Body of pancreas (tissue), 4 donors: ENCODE results near the gene SREBF1. TPM values are rescaled to one million over a fixed set of nuclear protein-coding genes. Genes with fewer than 3 reads are reported as not detected.

Experiments
- ATAC-seq: fragments of 150-250 bp; one replicate; pipeline ENCODE4 v1.9.1; 2016
- DNase-seq, 4 donors: peaks; one replicate each; pipeline ENCODE4 v3.0.0-alpha.2; 2019
- H3K27ac ChIP-seq, 4 donors: fragments of 200-600 bp; sonication (generic); 1 replicate in 3 of 4; 2 replicates in 1 of 4; pipeline versions ENCODE4 v1.5.1 to v1.6.1; 2016 to 2019; ENCODE audit warnings: mild to moderate bottlenecking in 1 of 4, mixed read lengths in 1 of 4, moderate library complexity in 1 of 4
- H3K27me3 ChIP-seq, 2 donors: fragments of 200-600 bp; sonication (generic); one replicate each; pipeline ENCODE4 v1.6.0; 2016; ENCODE audit warnings: mild to moderate bottlenecking in 1 of 2
- H3K36me3 ChIP-seq, 2 donors: fragments of 200-600 bp; sonication (generic); replicated peaks in 1 of 2; 2 replicates each; pipeline ENCODE4 v1.5.1; 2016; ENCODE audit warnings: low read depth in 2 of 2; ENCODE audit not compliant: insufficient read depth in 1 of 2
- H3K4me1 ChIP-seq: fragments of 200-600 bp; sonication (generic); one replicate; pipeline ENCODE4 v1.6.0; 2016
- H3K4me3 ChIP-seq, 2 donors: fragments of 200-600 bp; sonication (generic); 1 replicate in 1 of 2; 2 replicates in 1 of 2; pipeline ENCODE4 v1.5.1; 2016 to 2019
- H3K9me3 ChIP-seq, 3 donors: fragments of 200-600 bp; sonication (generic); 1 replicate in 2 of 3; 2 replicates in 1 of 3; pipeline ENCODE4 v1.5.1; 2016
- POLR2A ChIP-seq, 3 donors: fragments of 450-650 bp; IDR thresholded peaks; one replicate each; pipeline ENCODE4 v1.6.1; 2016; ENCODE audit warnings: antibody characterized with exemption in 3 of 3, mild to moderate bottlenecking in 2 of 3
- WGBS, 2 donors: methylation state at CpG; one replicate each; pipeline ENCODE4 v1.1.5; 2017; 5-methylcytosine and 5-hydroxymethylcytosine counted together
- intact Hi-C: fragments of 100-400 bp; cut with DNase I; formaldehyde crosslinking; loops from one replicate; pipeline ENCODE4 v1.15.1; 2023
- total RNA-seq, 2 donors: library from RNA; depleted of rRNA; stranded (reverse); fragments of >200 nt; gene quantifications; one replicate each; pipeline ENCODE4 v1.1.0, GENCODE V29; 2016
- TF ChIP-seq, protein P1 (sequence below), 7 experiments: fragments of 450-650 bp in 4 of 7; fragments of 200-600 bp in 3 of 7; sonication (generic) in 3 of 7; IDR thresholded peaks; one replicate each; pipeline ENCODE4 v1.5.1; 2016 to 2019; ENCODE audit warnings: antibody characterized with exemption in 7 of 7

SREBF1 gene
- total RNA-seq, 2 donors from 2014 or later, result 22.3 to 88.0 TPM

DNA sequence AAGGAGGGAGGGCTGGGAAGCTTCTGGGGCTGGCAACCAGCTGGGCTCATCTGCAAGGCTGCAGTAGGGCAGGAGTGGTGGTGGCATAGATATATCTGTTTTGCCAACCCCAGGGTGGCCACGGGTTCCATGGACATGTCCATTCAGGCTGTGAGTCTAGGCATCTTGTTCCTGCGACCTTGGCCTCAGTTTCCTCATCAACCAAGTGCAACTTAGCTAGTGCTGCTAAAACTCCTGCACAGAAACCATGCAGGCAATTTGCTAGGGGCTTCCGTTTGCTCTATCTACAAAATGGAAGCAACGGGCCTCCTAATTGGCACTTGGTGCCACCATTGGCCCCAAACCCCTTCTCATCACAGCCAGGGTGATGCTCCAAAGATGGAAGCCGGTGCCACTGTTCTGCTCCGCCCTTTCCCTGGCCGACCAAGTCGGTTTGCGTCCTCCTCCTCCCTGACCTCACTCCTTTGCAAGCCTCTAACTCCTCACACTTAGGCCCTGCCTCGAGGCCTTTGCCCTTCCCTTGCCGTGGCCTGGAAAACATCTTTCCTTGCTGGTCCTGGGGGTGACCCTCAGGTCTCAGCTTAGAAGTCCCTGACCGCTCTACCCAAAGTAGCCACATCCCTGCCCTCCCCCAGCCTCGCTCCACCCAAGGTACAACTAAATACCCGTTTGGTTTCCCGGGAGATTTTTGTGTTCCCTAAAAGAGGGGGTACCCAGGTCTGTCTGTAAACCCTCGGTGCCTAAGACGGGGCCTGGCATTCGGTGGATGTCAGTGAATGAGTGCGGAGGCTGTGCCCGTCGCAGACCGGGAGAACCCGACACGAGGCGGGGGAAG, 1.2 kb downstream of the SREBF1 start:
- ATAC-seq, result no peak
- DNase-seq, result no peak
- TF ChIP-seq, protein P1, sequence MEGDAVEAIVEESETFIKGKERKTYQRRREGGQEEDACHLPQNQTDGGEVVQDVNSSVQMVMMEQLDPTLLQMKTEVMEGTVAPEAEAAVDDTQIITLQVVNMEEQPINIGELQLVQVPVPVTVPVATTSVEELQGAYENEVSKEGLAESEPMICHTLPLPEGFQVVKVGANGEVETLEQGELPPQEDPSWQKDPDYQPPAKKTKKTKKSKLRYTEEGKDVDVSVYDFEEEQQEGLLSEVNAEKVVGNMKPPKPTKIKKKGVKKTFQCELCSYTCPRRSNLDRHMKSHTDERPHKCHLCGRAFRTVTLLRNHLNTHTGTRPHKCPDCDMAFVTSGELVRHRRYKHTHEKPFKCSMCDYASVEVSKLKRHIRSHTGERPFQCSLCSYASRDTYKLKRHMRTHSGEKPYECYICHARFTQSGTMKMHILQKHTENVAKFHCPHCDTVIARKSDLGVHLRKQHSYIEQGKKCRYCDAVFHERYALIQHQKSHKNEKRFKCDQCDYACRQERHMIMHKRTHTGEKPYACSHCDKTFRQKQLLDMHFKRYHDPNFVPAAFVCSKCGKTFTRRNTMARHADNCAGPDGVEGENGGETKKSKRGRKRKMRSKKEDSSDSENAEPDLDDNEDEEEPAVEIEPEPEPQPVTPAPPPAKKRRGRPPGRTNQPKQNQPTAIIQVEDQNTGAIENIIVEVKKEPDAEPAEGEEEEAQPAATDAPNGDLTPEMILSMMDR (IDR thresholded peaks at IDR 0.05), result no peak
- no peaks in the 10 kb centered on the region for H3K27me3 ChIP-seq
- peak overlapping the region; percentile 97 to 100 (median 99) for H3K27ac ChIP-seq
- intact Hi-C loops, result no loop called here
- 19 to 33% methylated on average over 15 to 25 of the region's 25 CpGs for WGBS, 2 donors
- no peaks in the 10 kb centered on the region for H3K9me3 ChIP-seq
- H3K36me3 ChIP-seq, result no peaks in the 10 kb centered on the region
- peaks cover 73% of the 10 kb centered on the region for H3K4me1 ChIP-seq
- H3K4me3 ChIP-seq, result no peak overlapping the region

GRCh38 chr17:17834974-17835373, 1.8 kb downstream of the SREBF1 start:
- intact Hi-C loops, result no loop called here
- no peaks in the 10 kb centered on the region for H3K9me3 ChIP-seq
- WGBS, 2 donors, result 55 to 66% methylated on average over 3 to 4 of the region's 4 CpGs
- no peak overlapping the region for H3K4me3 ChIP-seq
- H3K27me3 ChIP-seq, result no peaks in the 10 kb centered on the region
- no peaks in the 10 kb centered on the region for H3K36me3 ChIP-seq
- no peak for TF ChIP-seq POLR2A (IDR thresholded peaks at IDR 0.05)
- TF ChIP-seq, protein P1 (IDR thresholded peaks at IDR 0.05), result no peak
- H3K4me1 ChIP-seq, result peaks cover 75% of the 10 kb centered on the region
- DNase-seq, result no peak
- ATAC-seq, result no peak
- H3K27ac ChIP-seq, result peak overlapping the region in 3 of 4 donors; percentile 98 to 100 (median 100)

GRCh38 chr17:17833658-17834357, 3.0 kb downstream of the SREBF1 start:
- H3K4me1 ChIP-seq, result peaks cover 67% of the 10 kb centered on the region
- no peaks in the 10 kb centered on the region for H3K27me3 ChIP-seq
- WGBS, 2 donors, result 75 to 77% methylated on average over 8 of the region's 8 CpGs
- no peaks in the 10 kb centered on the region for H3K36me3 ChIP-seq
- ATAC-seq (no peak), DNase-seq (no peak)
- no peak overlapping the region for H3K4me3 ChIP-seq
- intact Hi-C loops, result no loop called here
- no peaks in the 10 kb centered on the region for H3K9me3 ChIP-seq
- no peak overlapping the region for H3K27ac ChIP-seq
- no peak for TF ChIP-seq POLR2A (IDR thresholded peaks at IDR 0.05)
- TF ChIP-seq, protein P1 (IDR thresholded peaks at IDR 0.05), result no peak

GRCh38 chr17:17832032-17832363, 4.8 kb downstream of the SREBF1 start:
- H3K4me1 ChIP-seq, result peaks cover 49% of the 10 kb centered on the region
- H3K36me3 ChIP-seq, result no peaks in the 10 kb centered on the region
- WGBS, 2 donors, result 87 to 93% methylated on average over 2 of the region's 2 CpGs
- H3K4me3 ChIP-seq, result no peak overlapping the region
- no peak for TF ChIP-seq POLR2A (IDR thresholded peaks at IDR 0.05)
- TF ChIP-seq, protein P1 (IDR thresholded peaks at IDR 0.05), result no peak
- intact Hi-C loops, result no loop called here
- ATAC-seq (no peak), DNase-seq (no peak)
- peak overlapping the region in 1 of 4 donors; percentile 39 for H3K27ac ChIP-seq
- H3K9me3 ChIP-seq, result no peaks in the 10 kb centered on the region
- H3K27me3 ChIP-seq, result no peaks in the 10 kb centered on the region
